WTC11 (cell line): ENCODE data around the gene VTI1A. TPM values are rescaled to one million over a fixed set of nuclear protein-coding genes. Genes with fewer than 3 reads are reported as not detected.

Experiments used
- ATAC-seq: fragments of 200-7000 bp; cut with Tn5 transposase; 2 replicates; pipeline ENCODE4 v1.10.0; 2021; ENCODE audit warnings: mild to moderate bottlenecking, moderate library complexity
- CTCF ChIA-PET: fragments of 300-600 bp; sonication (Branson Sonifier 250); formaldehyde crosslinking; loops from one replicate; lab custom pipeline; 2021; ENCODE audit warnings: antibody characterized with exemption; lab: Charles Lee
- POLR2A ChIA-PET: fragments of 350-600 bp; sonication (Branson Sonifier 250); formaldehyde crosslinking; loops from one replicate; lab custom pipeline; 2021; ENCODE audit warnings: antibody characterized with exemption; lab: Charles Lee
- DNase-seq: peaks from one replicate; pipeline ENCODE4 v3.0.0; 2021; ENCODE audit warnings: low spot score
- H3K27ac Mint-ChIP-seq: 2 replicates; pipeline ENCODE4 v1.8.0; 2021; ENCODE audit warnings: mixed read lengths
- H3K27me3 Mint-ChIP-seq: 2 replicates; pipeline ENCODE4 v1.8.0; 2021; ENCODE audit warnings: low read depth, mild to moderate bottlenecking, moderate library complexity, mixed read lengths
- H3K36me3 Mint-ChIP-seq: 2 replicates; pipeline ENCODE4 v1.8.0; 2021; ENCODE audit warnings: mixed read lengths
- H3K4me1 Mint-ChIP-seq: 2 replicates; pipeline ENCODE4 v1.8.0; 2022; ENCODE audit warnings: mixed read lengths
- H3K4me3 Mint-ChIP-seq: 2 replicates; pipeline ENCODE4 v1.8.0; 2021; ENCODE audit warnings: mild to moderate bottlenecking, moderate library complexity, mixed read lengths
- H3K9me3 Mint-ChIP-seq: 2 replicates; pipeline ENCODE4 v1.8.0; 2021; ENCODE audit warnings: mixed read lengths
- AFF4 ChIP-seq: sonication (generic); formaldehyde crosslinking; IDR thresholded peaks from 2 replicates; pipeline ENCODE4 v1.8.1; 2023; ENCODE audit warnings: mild to moderate bottlenecking, missing genetic modification reagents, borderline replicate concordance
- CREB1 ChIP-seq: sonication (generic); formaldehyde crosslinking; IDR thresholded peaks from 2 replicates; pipeline ENCODE4 v1.8.0; 2023; ENCODE audit warnings: mild to moderate bottlenecking, missing genetic modification reagents
- E2F5 ChIP-seq: sonication (generic); formaldehyde crosslinking; IDR thresholded peaks from 2 replicates; pipeline ENCODE4 v1.8.1; 2022; ENCODE audit warnings: mild to moderate bottlenecking, moderate library complexity, missing genetic modification reagents
- ETV6 ChIP-seq: sonication (generic); formaldehyde crosslinking; IDR thresholded peaks from 2 replicates; pipeline ENCODE4 v1.8.1; 2022; ENCODE audit warnings: mild to moderate bottlenecking, missing genetic modification reagents
- FOXJ3 ChIP-seq: sonication (generic); formaldehyde crosslinking; IDR thresholded peaks from 2 replicates; pipeline ENCODE4 v1.9.0; 2021; ENCODE audit warnings: missing genetic modification reagents, mild to moderate bottlenecking, borderline replicate concordance
- MXD4 ChIP-seq: fragments of 250-450 bp; sonication (Bioruptor Pico); IDR thresholded peaks from 2 replicates; pipeline ENCODE4 v1.8.0; 2021; ENCODE audit warnings: mild to moderate bottlenecking, moderate library complexity, borderline replicate concordance
- NFATC4 ChIP-seq: fragments of 250-450 bp; sonication (Bioruptor Pico); IDR thresholded peaks from 2 replicates; pipeline ENCODE4 v1.9.0; 2021; ENCODE audit warnings: mild to moderate bottlenecking
- RELA ChIP-seq: sonication (generic); formaldehyde crosslinking; IDR thresholded peaks from 2 replicates; pipeline ENCODE4 v1.8.1; 2022; ENCODE audit warnings: missing genetic modification reagents, mild to moderate bottlenecking, borderline replicate concordance
- USF1 ChIP-seq: sonication (generic); formaldehyde crosslinking; IDR thresholded peaks from 2 replicates; pipeline ENCODE4 v1.8.0; 2022; ENCODE audit warnings: mild to moderate bottlenecking, missing genetic modification reagents
- ZMAT4 ChIP-seq: fragments of 250-450 bp; sonication (Bioruptor Pico); IDR thresholded peaks from 2 replicates; pipeline ENCODE4 v1.9.0; 2021; ENCODE audit warnings: mild to moderate bottlenecking
- ZNF425 ChIP-seq: fragments of 250-450 bp; sonication (Bioruptor Pico); conservative IDR thresholded peaks from 2 replicates; pipeline ENCODE4 v1.9.0; 2021; ENCODE audit warnings: mild to moderate bottlenecking
- ZNF512 ChIP-seq: sonication (generic); formaldehyde crosslinking; IDR thresholded peaks from 2 replicates; pipeline ENCODE4 v1.8.1; 2022; ENCODE audit warnings: missing genetic modification reagents, borderline replicate concordance
- ZSCAN18 ChIP-seq: fragments of 250-450 bp; sonication (Bioruptor Pico); IDR thresholded peaks from 2 replicates; pipeline ENCODE4 v2.1.2; 2022; ENCODE audit warnings: mild to moderate bottlenecking, moderate library complexity
- total RNA-seq: library from RNA; stranded (reverse); gene quantifications from 3 replicates; pipeline ENCODE4 v1.2.3, GENCODE V29; 2021

Gene VTI1A
- total RNA-seq, 1 experiment from 2014 or later, result 20.1 TPM

GRCh38 chr10:112815269-112816032, 368.4 kb downstream of the VTI1A start (continued):
- no peak for TF ChIP-seq ZSCAN18 (CRISPR knock-in tag)
- TF ChIP-seq ETV6, result no peak

- CTCF ChIA-PET, result no interaction called here
- H3K27ac Mint-ChIP-seq, result peak overlapping the region; percentile 1; the same call in 1 of the 2 replicates
- H3K4me3 Mint-ChIP-seq, result no peak overlapping the region
- H3K9me3 Mint-ChIP-seq, result 0 out of 2 replicates have a peak, but pooled peaks cover 5% of the 10 kb centered on the region
- no peaks in the 10 kb centered on the region for H3K36me3 Mint-ChIP-seq
- ATAC-seq, result no peak
- H3K27me3 Mint-ChIP-seq, result peaks cover 47% of the 10 kb centered on the region
- no peak for DNase-seq
- H3K4me1 Mint-ChIP-seq, result peaks cover 71% of the 10 kb centered on the region
- POLR2A ChIA-PET, result no interaction called here
- TF ChIP-seq ZNF425 (CRISPR knock-in tag), result no peak
- no peak for TF ChIP-seq E2F5 (CRISPR knock-in tag)
- no peak for TF ChIP-seq NFATC4 (CRISPR knock-in tag)
- no peak for TF ChIP-seq AFF4 (CRISPR knock-in tag)
- no peak for TF ChIP-seq ZNF512 (CRISPR knock-in tag)
- no peak for TF ChIP-seq ZMAT4 (CRISPR knock-in tag)
- TF ChIP-seq RELA (CRISPR knock-in tag), result no peak
- no peak for TF ChIP-seq CREB1 (CRISPR knock-in tag)
- no peak for TF ChIP-seq USF1 (CRISPR knock-in tag)
- TF ChIP-seq FOXJ3 (CRISPR knock-in tag), result no peak
- no peak for TF ChIP-seq MXD4 (CRISPR knock-in tag)
These were observed 369.0 kb downstream of the VTI1A start for GRCh38 chr10:112816033-112816430.
